Fibroblast of mammary gland (primary cell): ENCODE results near the gene LAMTOR2.

Experiments used
- DNase-seq: peaks from one replicate; pipeline ENCODE4 v3.0.0-alpha.2; 2010; ENCODE audit warnings: low read depth
- H3K4me3 ChIP-seq: 2 replicates; pipeline ENCODE4 v1.5.1; 2011; ENCODE audit warnings: low read depth, mild to moderate bottlenecking, low read length, moderate library complexity; ENCODE audit not compliant: control insufficient read depth
- TF ChIP-seq, protein P1 (sequence below): conservative IDR thresholded peaks from 2 replicates; pipeline ENCODE4 v1.5.1; 2011; ENCODE audit warnings: low read depth, low read length, inconsistent platforms; ENCODE audit not compliant: control insufficient read depth, insufficient read depth

Gene LAMTOR2

DNA sequence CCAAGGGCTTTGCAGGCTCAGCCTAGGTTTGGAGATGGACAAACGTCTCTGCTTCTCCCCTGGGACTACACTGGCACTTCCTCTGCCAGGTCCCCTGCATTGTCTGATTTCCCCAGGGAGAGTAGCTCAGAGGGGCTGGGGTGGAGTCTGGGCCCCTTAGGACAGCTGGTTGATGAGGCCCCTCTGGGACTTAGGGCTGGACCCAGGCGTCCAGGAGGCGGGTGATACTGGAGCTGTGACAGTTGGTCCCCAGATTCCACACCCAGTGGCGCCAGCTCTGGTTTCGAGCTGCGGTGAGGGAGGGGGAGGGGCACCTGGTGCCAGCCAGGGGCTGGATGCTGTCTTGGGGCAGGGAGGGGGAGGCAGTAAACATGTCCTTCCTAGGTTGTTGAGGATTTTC, 35.1 kb downstream of the LAMTOR2 start:
- DNase-seq: no peak
- no peak overlapping the region for H3K4me3 ChIP-seq
- TF ChIP-seq, protein P1, sequence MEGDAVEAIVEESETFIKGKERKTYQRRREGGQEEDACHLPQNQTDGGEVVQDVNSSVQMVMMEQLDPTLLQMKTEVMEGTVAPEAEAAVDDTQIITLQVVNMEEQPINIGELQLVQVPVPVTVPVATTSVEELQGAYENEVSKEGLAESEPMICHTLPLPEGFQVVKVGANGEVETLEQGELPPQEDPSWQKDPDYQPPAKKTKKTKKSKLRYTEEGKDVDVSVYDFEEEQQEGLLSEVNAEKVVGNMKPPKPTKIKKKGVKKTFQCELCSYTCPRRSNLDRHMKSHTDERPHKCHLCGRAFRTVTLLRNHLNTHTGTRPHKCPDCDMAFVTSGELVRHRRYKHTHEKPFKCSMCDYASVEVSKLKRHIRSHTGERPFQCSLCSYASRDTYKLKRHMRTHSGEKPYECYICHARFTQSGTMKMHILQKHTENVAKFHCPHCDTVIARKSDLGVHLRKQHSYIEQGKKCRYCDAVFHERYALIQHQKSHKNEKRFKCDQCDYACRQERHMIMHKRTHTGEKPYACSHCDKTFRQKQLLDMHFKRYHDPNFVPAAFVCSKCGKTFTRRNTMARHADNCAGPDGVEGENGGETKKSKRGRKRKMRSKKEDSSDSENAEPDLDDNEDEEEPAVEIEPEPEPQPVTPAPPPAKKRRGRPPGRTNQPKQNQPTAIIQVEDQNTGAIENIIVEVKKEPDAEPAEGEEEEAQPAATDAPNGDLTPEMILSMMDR: no peak

DNA sequence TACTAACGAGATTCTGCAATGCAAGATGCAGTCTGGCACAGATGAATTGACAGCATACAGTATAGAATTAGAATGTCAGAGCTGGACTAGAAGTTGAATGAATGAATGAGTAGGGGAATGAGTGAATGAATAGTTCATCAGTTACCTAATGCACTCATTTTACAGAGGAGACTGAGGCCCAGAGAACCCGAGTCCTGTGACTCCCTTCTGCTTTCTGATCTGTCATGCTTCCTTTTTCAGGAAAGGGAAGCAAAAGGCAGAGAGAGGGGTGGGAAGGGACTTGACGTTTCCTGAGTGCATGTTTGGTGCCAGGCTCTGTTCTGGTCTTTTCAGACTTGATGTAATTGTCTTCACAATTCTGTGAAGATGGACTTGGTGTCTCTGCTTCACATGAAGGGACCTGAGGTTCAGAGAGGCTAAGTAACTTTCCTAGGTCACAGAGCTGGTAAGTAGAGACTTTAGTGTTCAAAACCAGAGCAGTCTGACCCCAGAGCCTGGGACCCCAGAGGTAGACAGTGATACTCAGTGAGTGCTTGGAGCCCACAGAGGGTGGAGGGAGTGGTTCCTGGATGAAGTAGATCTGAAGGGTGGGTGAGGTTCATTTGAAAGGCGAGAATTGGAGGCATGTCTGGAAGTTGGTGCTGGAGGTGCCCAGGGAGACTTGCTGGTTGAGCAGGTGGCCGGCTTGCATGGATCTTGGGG, 35.7 kb downstream of the LAMTOR2 start:
- no peak overlapping the region for H3K4me3 ChIP-seq
- TF ChIP-seq, protein P1: no peak
- DNase-seq: no peak

DNA sequence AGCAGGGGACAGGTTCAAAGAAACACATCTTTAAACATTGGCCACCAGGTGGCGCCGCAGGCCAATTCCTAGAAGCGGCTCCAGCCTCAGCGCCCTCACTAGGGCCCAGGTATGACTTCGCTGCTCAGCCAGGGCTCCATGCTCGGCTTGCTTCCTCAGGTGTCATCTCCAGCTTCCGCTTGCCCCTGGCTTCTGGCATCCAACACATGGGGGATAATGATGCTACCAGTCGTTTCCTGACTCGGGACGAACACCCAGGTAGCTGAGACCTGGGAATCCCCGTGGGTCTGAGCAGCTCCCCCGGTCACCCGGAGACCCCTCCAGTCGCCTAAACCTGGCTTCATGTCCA, 36.2 kb downstream of the LAMTOR2 start:
- DNase-seq: peak; percentile 78
- TF ChIP-seq, protein P1: peak; percentile 71
- no peak overlapping the region for H3K4me3 ChIP-seq

DNA sequence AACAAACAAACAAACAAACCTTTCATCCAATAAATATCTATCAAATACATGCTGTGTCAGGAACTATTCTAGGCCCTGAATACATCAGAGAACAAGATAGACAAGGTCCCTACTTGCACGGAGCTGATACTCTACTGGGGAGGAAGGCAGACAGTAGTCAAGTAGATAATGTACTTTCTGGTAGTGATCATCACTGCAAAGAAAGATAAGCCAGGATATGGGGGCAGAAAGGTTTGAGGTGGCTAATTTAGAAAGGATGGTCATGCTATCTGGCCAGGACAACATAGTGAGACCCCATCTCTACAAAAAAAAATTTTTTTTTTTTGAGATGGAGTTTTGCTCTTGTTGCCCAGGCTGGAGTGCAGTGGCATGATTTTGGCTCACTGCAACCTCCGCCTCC, 37.0 kb downstream of the LAMTOR2 start:
- TF ChIP-seq, protein P1: no peak
- DNase-seq: no peak
- no peak overlapping the region for H3K4me3 ChIP-seq

DNA sequence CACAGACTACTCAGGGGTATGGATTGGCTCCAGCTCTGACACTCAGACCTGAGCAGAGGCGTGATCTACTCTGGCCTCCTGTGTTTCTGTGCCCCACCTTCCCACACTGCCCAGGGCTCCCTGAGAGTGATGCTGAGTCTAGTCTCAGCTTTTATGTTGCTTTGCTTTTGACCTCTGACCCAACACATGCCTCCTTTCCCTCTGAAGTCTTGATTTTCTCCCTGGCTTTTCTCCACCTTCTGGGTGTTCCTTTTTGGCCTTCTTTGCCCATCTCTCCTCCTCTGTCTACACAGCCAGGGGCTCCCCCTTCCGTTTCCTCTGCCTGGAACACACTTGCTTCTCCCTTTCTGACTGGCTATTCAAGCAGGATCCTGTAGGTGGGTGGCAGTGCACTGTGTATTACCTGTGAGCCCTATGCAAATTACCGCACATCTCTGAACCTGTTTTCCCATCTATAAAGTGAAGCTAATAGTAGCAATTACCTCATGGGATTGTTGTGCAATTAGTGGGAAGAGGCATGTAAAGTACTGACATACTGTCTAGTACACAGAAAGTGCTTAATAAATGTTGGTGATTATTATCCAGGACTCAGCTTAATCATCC, 41.4 kb downstream of the LAMTOR2 start:
- no peak overlapping the region for H3K4me3 ChIP-seq
- TF ChIP-seq, protein P1: no peak
- peak; percentile 36 for DNase-seq

DNA sequence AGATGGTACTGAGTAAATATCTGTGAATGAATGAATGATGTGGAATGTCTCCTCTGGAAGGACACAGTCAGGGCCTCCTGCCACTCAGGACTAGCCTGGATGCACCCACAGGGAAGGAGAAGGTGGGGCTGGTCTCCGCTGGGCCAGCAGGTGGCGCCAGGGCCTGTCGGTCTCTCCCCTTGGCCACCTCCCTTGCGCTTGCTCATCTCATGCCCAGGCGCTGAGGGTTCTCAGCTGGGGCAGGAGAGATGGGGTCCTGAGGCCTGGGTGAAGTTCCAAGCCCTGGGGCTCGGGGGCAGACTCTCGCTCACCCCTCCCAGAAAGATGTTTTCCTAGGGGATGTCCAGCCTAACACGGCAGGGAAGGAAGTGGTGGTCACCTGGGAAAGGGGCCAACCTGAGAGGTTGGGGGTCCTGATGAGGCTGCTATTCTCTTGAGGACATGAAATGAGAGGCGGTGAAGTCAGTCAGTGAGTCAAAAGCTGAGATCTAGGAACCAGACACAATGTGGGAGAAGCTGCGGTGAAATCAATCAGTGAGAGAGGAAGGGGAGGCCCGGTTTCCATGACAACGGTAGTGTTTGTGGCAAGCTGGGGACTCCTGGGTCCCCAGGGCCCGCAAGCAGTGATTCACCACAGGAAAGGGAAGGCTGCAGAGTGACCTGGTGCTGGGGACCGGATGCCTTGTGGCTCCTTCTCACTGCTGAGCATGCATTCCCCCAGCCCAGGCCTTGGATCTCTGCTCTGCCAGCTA, 42.2 kb downstream of the LAMTOR2 start:
- no peak overlapping the region for H3K4me3 ChIP-seq
- TF ChIP-seq, protein P1: peak; percentile 94
- peak; percentile 83 for DNase-seq
